ENCODE data around the gene EZH2.

GRCh38 chr7:148912758-148913541 lies 28.9 kb upstream of the EZH2 start:
- no peak for TF ChIP-seq CTCF (IDR thresholded peaks at IDR 0.05)
- TF ChIP-seq POLR2AphosphoS5 (IDR thresholded peaks at IDR 0.05; ENCODE audit: low read depth, low read length) = no peak
- no peak for TF ChIP-seq RFX5 (IDR thresholded peaks at IDR 0.05; ENCODE audit: low read length)
- TF ChIP-seq FOXJ3 (CRISPR knock-in tag; IDR thresholded peaks at IDR 0.05) = no peak
- no peak for TF ChIP-seq SMC3 (IDR thresholded peaks at IDR 0.05; ENCODE audit: low read depth, low read length)
- 0 out of 2 replicates have a peak, but pooled peaks have one; percentile 17 for TF ChIP-seq TAF1 (IDR thresholded peaks at IDR 0.05; ENCODE audit: borderline replicate concordance, low read depth, low read length)
- no peak for TF ChIP-seq GABPA (IDR thresholded peaks at IDR 0.05; ENCODE audit: low read depth)
- TF ChIP-seq MXI1 (IDR thresholded peaks at IDR 0.05; ENCODE audit: low read depth, low read length) = no peak
- TF ChIP-seq SIN3A (IDR thresholded peaks at IDR 0.05; ENCODE audit: borderline replicate concordance, low read depth, low read length) = no peak

Measured in SK-N-SH (cell line).